Activated B cell treated with CpG ODN at 0.5 μM for 24 hours (primary cell): ENCODE results near the gene PPIL4. TPM values are rescaled to one million over a fixed set of nuclear protein-coding genes. Genes with fewer than 3 reads are reported as not detected.

Experiments used
- ATAC-seq: fragments of 200-7000 bp; cut with Tn5 transposase; one replicate; pipeline ENCODE4 v1.10.0; 2021; ENCODE audit warnings: low read depth, mild to moderate bottlenecking, moderate library complexity
- CTCF ChIA-PET: fragments of 350-600 bp; sonication (Branson Sonifier 250); formaldehyde crosslinking; loops from one replicate; lab custom pipeline; 2021; ENCODE audit warnings: antibody characterized with exemption; lab: Charles Lee
- POLR2A ChIA-PET: fragments of 350-600 bp; sonication (Branson Sonifier 250); formaldehyde crosslinking; loops from one replicate; lab custom pipeline; 2021; ENCODE audit warnings: antibody characterized with exemption; lab: Charles Lee
- DNase-seq: peaks from one replicate; pipeline ENCODE4 v3.0.0; 2022
- H3K27ac Mint-ChIP-seq: one replicate; pipeline ENCODE4 v1.8.0; 2020; ENCODE audit warnings: mixed read lengths
- H3K27me3 Mint-ChIP-seq: one replicate; pipeline ENCODE4 v1.8.0; 2021; ENCODE audit warnings: mixed read lengths
- H3K36me3 Mint-ChIP-seq: one replicate; pipeline ENCODE4 v1.8.0; 2021; ENCODE audit warnings: low read depth, mixed read lengths
- H3K4me1 Mint-ChIP-seq: one replicate; pipeline ENCODE4 v1.8.0; 2021; ENCODE audit warnings: mixed read lengths
- H3K4me3 Mint-ChIP-seq: one replicate; pipeline ENCODE4 v1.8.0; 2020; ENCODE audit warnings: mild to moderate bottlenecking, mixed read lengths
- H3K9me3 Mint-ChIP-seq: one replicate; pipeline ENCODE4 v1.8.0; 2020; ENCODE audit warnings: mixed read lengths
- CTCF ChIP-seq: fragments of 200-600 bp; IDR thresholded peaks from one replicate; pipeline ENCODE4 v1.8.0; 2022; ENCODE audit warnings: antibody characterized with exemption, mild to moderate bottlenecking
- intact Hi-C: fragments of 100-400 bp; cut with micrococcal nuclease; formaldehyde crosslinking; loops from one replicate; pipeline ENCODE4 v1.15.1; 2024
- total RNA-seq: library from RNA; stranded (reverse); gene quantifications from 2 replicates; pipeline ENCODE4 v1.2.3, GENCODE V29; 2022

The PPIL4 gene
- total RNA-seq, 1 donor from 2014 or later = 24.0 TPM

- peaks cover 85% of the 10 kb centered on the region for H3K4me1 Mint-ChIP-seq
- peak overlapping the region; percentile 97 for H3K4me3 Mint-ChIP-seq
- no peak for DNase-seq
- intact Hi-C loops = no loop called here
- ChIA-PET CTCF (no interaction called here), POLR2A (interaction anchor here (0.5 to 1.4 kb wide), 2 partner anchors 18 to 148 kb away, joined by 3 read pairs; no protein-coding TSS in a partner anchor)
- no peak for TF ChIP-seq CTCF
- ATAC-seq = peak; percentile 8
- H3K36me3 Mint-ChIP-seq = peaks cover 76% of the 10 kb centered on the region
- H3K27me3 Mint-ChIP-seq = no peaks in the 10 kb centered on the region
- peak overlapping the region; percentile 99 for H3K27ac Mint-ChIP-seq
- H3K9me3 Mint-ChIP-seq = no peaks in the 10 kb centered on the region
Measured at GRCh38 chr6:149480502-149481280, 65.2 kb downstream of the PPIL4 start.

- Mint-ChIP-seq H3K4me1 (peaks cover 91% of the 10 kb centered on the region), H3K9me3 (no peaks in the 10 kb centered on the region), H3K27ac (peak overlapping the region; percentile 99), H3K27me3 (no peaks in the 10 kb centered on the region), H3K4me3 (peak overlapping the region; percentile 66), H3K36me3 (peaks cover 74% of the 10 kb centered on the region)
- ChIA-PET CTCF (no interaction called here), POLR2A (interaction anchor here (0.6 to 0.7 kb wide), 2 partner anchors 262 to 722 kb away, joined by 3 read pairs; no protein-coding TSS in a partner anchor)
- DNase-seq (no peak), ATAC-seq (no peak)
- intact Hi-C loops = no loop called here
- TF ChIP-seq CTCF = no peak
Measured at GRCh38 chr6:149478631-149479314, 67.1 kb downstream of the PPIL4 start.

GRCh38 chr6:149477544-149477943 lies 68.3 kb downstream of the PPIL4 start:
- DNase-seq = no peak
- POLR2A ChIA-PET = no interaction called here
- CTCF ChIA-PET = no interaction called here
- Mint-ChIP-seq H3K27ac (peak overlapping the region; percentile 85), H3K4me1 (peaks cover 96% of the 10 kb centered on the region), H3K27me3 (no peaks in the 10 kb centered on the region), H3K4me3 (peak overlapping the region; percentile 60), H3K36me3 (peaks cover 76% of the 10 kb centered on the region), H3K9me3 (no peaks in the 10 kb centered on the region)
- ATAC-seq = no peak
- TF ChIP-seq CTCF = no peak
- intact Hi-C loops = no loop called here

DNA sequence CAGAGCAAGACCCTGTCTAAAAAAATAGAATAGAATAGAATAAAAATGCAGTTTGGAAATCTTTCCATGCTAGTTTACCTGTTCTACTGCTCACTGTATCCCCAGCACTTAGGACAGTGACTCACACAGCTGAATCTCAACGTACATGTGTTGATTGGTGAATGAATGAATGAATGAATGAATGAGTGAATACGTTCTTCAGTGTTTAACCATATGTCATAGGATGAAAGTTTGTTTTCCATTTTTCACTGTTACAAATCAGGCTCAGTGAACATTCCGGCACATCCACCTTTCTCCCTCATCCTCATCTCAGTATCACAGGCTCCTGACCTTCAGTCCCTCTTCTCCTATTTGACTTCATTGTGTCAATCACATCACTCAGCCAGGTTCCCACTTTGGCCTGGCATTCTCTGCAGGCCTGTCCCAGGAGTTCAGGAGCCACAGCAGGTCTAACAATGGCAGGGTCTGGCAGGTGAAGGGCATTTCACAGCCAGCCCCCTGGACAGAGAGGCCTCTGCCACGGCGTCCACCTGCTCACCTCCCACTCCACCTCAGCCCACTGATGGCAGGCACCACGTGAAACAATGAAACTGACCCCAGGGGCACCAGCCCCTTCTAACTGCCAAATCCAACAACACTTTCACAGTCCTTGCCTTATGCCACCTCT lies 68.9 kb downstream of the PPIL4 start:
- H3K36me3 Mint-ChIP-seq = peaks cover 78% of the 10 kb centered on the region
- ChIA-PET CTCF (no interaction called here), POLR2A (interaction anchor here (0.6 to 1.2 kb wide), 2 partner anchors 8 kb away, joined by 3 to 7 read pairs; partner anchors contain the start of gene ZC3H12D)
- no peaks in the 10 kb centered on the region for H3K9me3 Mint-ChIP-seq
- H3K27ac Mint-ChIP-seq = peak overlapping the region; percentile 85
- H3K4me1 Mint-ChIP-seq = peaks cover 96% of the 10 kb centered on the region
- peak overlapping the region; percentile 55 for H3K4me3 Mint-ChIP-seq
- H3K27me3 Mint-ChIP-seq = no peaks in the 10 kb centered on the region
- no peak for DNase-seq
- no peak for ATAC-seq
- intact Hi-C loops = no loop called here
- no peak for TF ChIP-seq CTCF
